Activated T-cell treated with anti-CD3 and anti-CD28 coated beads for 24 hours (primary cell): ENCODE measurements around the gene IGFLR1.
"Not testable (repeated sequence)": the region's sequence is repeated elsewhere in the genome, so short reads cannot be mapped to it uniquely, and the experiment has no call there.

Source experiments
- DNase-seq: peaks from one replicate; pipeline ENCODE4 v3.0.0-alpha.2; 2020; ENCODE audit warnings: low read depth

Gene IGFLR1

DNA sequence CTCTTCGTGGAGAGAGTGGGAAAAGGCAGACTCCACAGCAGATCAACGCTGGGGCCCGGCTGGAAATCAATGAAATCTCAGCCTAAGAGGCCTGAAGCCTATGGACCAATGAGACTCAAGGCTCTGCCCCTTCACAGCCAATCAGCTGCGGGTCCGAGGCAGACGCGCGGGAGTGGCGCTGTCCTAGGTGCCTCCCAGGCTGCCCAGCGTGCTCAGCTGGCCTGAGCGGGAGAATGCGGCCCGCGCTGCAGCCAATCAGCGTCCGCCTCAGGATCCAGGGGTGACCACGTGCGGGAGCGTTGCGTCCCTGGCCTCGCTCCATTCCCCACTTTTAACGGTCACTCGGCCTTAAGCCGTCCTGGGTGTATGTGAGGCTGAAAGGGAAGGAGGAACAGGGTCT lies 38.0 kb downstream of the IGFLR1 start, which contains the start of gene ZBTB32:
ZBTB32 (plus strand) TSS at position 341 of the 400 bp plus-strand sequence. CDS start 10,069 bp downstream, outside the sequence.
- no peak for DNase-seq

DNA sequence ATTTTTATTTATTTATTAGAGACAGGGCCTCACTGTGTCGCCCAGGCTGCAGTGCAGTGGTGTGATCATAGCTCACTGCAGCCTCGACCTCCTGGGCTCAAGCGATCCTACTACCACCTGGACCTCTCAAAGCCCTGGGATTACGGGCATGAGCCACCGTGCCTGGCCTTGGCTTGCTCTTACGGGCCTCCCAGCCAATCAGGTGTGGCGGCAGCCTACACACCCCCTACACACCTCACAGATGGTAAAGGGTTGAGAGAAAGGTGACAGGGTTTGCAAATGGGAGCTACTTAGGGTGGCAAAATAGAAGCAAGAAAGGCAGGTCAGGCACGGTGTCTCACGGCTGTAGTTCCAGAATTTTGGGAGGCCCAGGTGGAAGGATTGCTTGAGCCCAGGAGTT lies 38.9 kb downstream of the IGFLR1 start:
- no peak for DNase-seq

DNA sequence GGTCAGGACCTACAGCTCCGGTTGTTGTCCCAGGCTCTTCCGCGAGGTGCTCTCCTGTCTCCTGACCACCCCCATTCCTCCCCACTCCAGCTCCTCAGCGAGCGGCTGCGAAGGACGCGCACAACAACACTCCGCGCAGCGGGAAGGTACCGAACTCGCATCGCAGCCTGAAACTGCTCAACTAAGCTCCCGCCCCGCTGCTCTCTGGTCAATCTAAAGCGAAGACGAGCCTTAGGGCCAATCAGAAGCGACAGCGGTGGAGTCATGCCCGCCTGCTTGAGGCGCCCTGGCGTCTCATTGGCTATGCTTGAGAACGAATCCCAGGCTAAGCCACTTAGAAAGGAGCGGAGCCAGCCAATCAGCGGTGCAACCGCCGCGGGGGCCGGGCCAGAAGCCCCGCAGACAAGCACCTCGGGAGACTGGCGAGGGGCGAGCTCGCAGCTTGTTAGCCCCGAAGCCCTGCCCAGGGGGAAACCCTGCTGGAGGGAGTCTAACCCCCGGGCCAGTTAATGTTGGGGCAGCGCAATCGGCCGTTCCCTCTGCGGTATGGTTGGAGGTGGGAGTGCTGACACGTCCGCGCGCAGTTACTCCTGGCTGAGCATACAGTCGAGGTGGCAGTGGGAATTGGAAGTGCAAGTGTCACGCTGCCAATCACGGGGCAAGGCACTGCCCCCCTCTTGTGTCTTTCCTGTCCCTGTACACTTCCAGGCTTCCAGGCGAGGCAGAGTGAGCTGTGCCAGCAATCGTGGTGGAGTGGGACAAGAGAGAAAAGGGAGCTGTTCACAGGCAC lies 39.8 kb downstream of the IGFLR1 start:
- peak; percentile 92 for DNase-seq

DNA sequence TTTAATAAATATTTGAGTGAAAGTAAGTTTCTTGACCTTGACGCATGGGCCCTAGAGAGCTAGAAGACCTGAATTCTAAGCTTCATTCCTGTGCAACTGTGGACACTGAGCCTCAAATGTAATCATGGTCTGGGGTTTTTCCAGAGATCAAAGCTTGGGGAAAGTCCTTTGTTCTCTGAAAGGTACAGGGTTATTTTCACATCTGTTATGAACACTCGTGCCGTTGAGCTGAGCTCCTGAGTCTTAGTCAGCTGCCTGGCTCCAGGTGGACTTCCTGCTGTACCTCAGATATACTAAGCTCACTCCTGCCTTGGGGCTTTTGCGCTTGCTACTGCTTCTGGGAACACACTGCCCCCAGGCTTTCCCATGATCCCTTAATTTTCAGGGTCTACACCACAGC lies 45.4 kb downstream of the IGFLR1 start:
- DNase-seq, result no peak

DNA sequence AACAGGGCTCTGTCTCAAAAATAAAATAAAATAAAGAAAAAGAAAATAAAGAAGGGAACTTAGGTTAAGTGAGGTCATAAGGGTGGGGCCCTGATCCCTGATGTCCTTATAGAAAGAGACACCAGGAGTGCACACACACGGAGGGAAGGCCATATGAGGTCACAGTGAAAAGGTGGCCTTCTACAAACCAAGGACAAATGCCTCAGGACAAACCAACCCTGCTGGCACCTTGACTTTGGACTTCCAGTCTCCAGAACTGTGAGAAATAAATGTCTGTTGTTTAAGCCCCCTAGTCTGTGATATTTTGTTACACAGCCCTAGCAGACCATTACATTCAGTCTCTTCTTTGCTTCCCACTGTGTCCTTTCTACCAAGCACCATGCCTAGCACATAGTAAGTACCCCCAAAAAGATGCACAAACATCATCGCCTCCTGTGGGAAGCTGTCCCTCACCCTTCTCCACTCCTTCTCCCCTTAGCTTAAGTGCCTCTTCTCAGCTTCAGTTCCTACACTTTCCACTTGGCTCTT lies 46.3 kb downstream of the IGFLR1 start:
- DNase-seq, result no peak

DNA sequence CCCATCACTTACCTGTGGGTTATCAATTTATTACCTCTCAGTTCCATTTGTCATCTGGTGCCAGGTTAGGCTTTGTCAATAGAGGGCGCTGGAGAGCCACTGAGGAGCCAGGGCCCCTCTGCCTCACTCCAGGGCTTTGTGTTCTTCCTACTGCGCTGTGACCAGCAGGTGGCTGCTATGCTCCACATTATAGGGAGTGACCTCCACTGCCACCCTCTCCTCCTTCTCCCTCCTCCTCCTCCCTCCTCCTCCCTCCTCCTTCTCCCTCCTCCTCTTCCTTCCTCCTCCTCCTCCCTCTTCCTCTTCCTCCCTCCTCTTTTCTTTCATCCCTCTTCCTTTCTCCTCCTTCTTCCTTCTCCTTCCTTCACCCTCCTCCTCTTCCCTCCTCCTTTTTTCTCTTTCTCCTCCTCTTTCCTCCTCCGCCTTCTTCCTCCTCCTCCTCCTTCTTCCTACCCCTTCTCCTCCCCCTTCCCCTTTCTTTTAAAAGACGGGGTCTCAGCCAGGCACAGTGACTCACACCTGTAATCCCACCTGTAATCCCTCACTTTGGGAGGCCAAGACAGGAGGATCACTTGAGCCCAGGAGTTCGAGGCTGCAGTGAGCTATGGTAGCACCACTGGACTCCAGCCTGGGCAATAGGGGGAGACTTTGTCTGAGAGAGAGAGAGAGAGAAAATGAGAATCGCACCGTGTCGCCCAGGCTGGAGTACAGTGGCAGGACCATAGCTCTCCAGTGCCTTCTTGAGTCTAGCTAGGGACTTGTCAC lies 48.2 kb downstream of the IGFLR1 start:
- DNase-seq, result peak; percentile 86

DNA sequence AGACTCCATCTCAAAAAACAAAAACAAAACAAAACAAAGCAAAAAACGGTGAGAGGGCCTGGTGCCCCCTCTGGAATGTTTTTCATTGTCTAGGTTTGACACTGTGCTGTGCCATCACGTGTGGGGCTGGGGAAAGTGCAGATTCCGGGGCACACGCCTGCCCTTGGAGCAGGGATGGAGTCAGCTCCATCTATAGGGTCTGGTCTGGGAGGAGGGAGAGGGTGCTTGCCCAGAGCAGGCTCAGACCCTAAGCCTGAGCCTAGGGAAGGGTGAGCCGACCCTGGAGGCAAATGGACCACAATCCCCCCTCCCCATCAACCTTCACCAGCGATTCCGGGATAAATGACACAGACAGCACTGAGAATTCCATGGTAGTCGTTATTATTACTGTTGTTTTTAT lies 48.8 kb downstream of the IGFLR1 start:
- DNase-seq, result no peak

DNA sequence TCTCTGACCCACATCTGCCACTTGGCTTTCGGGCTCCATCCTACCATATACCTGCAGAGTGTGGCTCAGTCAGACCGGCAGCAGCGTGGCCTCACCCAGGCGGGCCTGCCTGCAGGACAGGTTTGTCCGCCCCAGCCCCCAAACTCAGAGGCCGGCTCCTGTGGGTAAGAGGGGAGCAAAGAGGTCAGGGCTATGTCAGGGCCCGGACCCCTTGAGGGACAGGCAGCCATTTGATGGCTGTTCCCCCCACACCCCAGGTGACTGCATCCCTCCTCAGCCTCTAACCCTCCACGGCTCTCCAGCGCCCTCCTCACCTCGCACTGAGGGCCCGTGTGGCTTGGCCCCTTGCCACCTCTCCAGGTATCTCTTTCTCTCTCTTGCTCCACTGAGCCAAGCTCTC lies 50.2 kb downstream of the IGFLR1 start:
- no peak for DNase-seq

DNA sequence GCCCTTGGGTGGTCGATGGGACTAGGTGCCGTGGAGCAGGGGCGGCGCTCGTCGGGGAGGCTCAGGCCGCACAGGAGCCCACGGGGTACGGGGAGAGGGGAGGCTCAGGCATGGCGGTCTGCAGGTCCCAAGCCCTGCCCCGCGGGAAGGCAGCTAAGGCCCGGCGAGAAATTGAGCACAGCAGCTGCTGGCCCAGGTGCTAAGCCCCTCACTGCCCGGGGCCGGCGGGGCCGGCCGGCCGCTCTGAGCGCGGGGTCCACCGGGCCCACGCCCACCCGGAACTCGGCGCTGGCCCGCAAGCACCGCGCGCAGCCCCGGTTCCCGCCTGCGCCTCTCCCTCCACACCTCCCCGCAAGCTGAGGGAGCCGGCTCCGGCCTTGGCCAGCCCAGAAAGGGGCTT lies 51.1 kb downstream of the IGFLR1 start:
- DNase-seq, result not testable (repeated sequence)

DNA sequence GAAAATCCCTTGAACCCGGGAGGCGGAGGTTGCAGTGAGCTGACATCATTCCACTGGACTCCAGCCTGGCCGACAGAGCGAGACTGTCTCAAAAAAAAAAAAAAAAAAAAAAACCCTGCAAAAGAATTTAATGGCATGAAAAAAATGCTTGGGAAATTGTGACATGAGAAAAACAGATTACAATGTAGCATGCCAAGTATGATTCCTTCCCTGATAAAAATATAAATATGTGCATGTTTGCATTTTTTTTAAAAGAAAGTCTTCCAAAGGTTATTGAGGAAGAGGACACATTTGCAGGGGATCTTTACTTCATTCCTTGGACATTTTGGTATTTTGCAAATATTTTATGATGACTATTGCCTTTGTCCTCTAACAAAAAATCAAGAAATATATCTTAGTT lies 52.4 kb downstream of the IGFLR1 start:
- DNase-seq, result no peak
